Measurements from ENCODE around the gene EPYC.

GRCh38 chr12:90938451-90938850 is 66.3 kb downstream of the EPYC start:
- TF ChIP-seq PATZ1 (CRISPR knock-in tag; IDR thresholded peaks at IDR 0.05; ENCODE audit: borderline replicate concordance) = no peak
- no peak for TF ChIP-seq SNAI2 (CRISPR knock-in tag; IDR thresholded peaks at IDR 0.05)
- no peak for TF ChIP-seq PPARA (CRISPR knock-in tag; IDR thresholded peaks at IDR 0.05; ENCODE audit: borderline replicate concordance)
- TF ChIP-seq ZNF70 (CRISPR knock-in tag; IDR thresholded peaks at IDR 0.05) = no peak
- TF ChIP-seq GLIS3 (CRISPR knock-in tag; IDR thresholded peaks at IDR 0.05) = no peak
- TF ChIP-seq TOX (CRISPR knock-in tag; IDR thresholded peaks at IDR 0.05; ENCODE audit: borderline replicate concordance) = no peak
- no peak for TF ChIP-seq ARNTL (CRISPR knock-in tag; IDR thresholded peaks at IDR 0.05; ENCODE audit: borderline replicate concordance, low read depth)

Measured in SK-N-SH treated with all-trans-retinoic acid at 6 μM for 48 hours (cell line).